HG03439 (cell line): ENCODE measurements around the gene VASH1.

Experiments
- ATAC-seq: cut with Tn5 transposase; IDR thresholded peaks from one replicate; pipeline ENCODE4 v1.9.1; 2021; ENCODE audit warnings: mild to moderate bottlenecking, moderate library complexity; ENCODE audit not compliant: unreplicated experiment

Gene VASH1

GRCh38 chr14:76770521-76771436, 9.5 kb downstream of the VASH1 start:
- no peak for ATAC-seq

DNA sequence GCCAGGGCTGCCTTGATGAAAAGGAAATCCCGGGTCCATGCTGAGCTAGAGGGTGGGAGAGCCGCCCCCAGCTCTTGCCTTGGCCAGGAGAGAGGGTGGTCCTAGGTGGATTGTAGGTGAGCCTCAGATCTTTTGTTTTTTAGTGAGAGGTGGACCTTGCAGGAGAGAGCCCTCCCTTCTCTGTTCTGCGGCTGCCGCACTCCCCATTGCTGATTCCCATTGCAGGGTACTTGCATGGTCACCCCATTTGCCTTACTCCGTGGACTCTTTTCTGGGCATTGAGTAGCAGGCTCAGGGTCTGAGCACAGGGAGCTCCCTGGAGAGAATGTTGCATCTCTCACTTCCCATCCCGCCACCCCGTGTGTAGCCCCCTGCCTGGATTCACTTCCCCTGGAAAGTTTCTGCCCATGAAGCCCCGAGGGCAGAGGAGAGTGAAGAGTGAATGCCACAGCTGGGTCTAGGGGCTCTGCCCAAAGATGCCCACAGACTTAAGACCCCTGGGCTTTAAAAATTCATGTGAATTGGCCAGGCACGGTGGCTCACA, 10.2 kb downstream of the VASH1 start:
- ATAC-seq, result no peak

GRCh38 chr14:76772300-76773187, 11.3 kb downstream of the VASH1 start:
- ATAC-seq, result no peak

DNA sequence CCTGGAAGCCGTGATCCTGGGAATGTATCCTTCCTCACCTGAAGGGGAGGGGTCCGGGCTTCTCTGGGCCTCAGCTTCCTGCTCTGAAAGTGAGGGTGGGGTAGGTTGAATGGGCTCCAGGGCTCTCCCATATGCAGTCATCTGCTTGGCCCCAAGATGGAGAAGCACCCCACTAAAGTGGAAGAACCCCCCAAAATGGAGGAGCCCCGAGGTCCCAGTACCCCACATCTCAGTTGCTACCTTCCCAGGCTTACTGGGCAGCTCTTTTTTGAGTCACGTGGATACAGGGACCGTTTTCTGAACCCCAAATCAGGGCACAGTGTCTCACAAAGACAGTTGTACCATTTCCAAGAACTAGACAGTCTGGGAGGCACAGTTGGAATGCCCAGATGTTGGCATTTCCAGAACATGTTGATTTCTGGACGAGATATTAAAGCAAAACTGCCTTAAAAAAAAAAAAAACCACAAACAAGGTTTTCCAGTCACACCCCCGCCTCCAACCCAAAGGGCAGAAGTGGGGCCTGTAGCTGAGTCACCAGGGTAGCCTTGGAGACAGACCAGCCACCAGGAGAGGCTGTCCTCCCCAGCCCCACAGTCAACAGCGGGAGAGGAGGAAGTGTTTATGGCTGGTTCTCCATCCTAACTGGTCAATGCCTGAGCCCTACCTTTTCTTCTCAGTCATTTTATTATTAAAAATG, 12.1 kb downstream of the VASH1 start:
- ATAC-seq, result no peak

DNA sequence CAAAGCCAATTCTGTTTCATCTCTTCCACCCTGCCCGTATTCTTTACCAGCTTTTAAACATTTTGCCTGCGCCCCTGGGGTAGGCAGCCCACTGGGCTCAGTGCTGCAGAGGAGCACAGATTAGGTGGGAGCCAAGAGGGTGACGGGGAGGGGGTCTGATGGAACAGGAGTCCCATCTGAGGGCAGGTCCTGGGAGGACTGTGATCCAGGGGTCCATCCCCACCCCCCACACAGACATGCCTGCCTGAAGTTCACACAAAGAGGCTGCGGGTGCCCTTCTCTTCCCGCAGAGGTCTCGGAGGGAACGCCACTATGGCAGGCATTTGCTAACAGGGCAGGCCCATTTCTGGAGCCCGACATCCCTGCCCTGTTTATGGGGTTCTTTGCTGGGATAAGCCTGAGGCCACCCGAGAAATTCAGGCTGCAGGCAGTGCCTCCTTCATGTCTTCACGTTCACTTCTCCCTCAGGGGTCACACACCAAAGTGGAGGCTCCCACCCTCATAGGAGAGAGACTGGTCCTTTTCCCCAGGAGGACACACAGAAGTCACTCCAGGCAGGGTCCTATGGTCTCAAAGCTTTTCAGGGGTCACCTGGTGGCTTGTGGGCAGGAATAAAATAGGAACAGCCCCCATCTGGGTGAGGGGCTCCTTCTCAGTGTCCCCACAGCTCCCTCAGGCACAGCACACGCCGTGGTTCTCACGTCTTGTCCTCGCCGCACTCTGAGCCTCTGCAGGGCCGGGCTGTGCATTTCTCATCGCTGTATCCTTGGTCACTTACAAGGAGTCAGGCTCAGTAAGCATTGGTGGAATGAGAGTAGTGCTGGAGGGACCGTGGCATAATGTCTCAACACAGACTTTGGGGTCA, 12.9 kb downstream of the VASH1 start:
- ATAC-seq, result no peak

- ATAC-seq, result no peak
Observed at GRCh38 chr14:76774821-76775694, 13.8 kb downstream of the VASH1 start.

GRCh38 chr14:76775695-76776427, 14.6 kb downstream of the VASH1 start:
- ATAC-seq, result no peak

- no peak for ATAC-seq
Observed at GRCh38 chr14:76776428-76777251, 15.4 kb downstream of the VASH1 start.

- no peak for ATAC-seq
Observed at GRCh38 chr14:76777721-76778120, 16.5 kb downstream of the VASH1 start.

DNA sequence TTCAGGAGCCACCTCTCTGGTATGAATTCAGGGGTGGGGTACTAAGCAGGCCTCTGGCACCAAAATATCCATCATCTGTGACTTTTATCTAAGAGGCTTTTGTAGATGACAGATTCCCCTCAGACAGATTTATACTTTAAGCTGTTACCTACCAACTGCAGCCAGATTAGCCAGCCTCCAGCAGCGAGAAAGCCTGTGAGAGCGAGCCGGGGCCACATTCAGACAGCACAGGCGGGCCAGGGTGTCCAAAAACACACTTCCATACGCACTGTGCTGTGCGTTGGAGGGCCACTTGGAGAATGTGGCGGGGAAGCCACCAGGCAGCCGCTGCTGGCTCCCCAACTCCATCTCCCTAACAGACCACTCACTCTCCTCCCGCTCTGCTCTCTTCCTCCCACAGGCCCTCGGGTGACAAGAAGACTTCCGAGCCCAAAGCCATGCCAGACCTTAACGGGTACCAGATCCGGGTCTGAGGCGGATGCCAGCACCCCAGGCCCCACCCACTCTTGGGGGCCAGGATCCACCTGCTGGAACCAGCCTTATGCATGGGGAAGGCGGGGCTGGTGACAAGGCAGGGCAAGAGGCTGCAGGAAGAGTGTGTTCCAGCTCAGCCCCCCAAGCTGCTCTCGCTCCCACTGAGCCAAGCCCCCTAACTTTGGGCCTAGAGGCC, 17.4 kb downstream of the VASH1 start:
- no peak for ATAC-seq

DNA sequence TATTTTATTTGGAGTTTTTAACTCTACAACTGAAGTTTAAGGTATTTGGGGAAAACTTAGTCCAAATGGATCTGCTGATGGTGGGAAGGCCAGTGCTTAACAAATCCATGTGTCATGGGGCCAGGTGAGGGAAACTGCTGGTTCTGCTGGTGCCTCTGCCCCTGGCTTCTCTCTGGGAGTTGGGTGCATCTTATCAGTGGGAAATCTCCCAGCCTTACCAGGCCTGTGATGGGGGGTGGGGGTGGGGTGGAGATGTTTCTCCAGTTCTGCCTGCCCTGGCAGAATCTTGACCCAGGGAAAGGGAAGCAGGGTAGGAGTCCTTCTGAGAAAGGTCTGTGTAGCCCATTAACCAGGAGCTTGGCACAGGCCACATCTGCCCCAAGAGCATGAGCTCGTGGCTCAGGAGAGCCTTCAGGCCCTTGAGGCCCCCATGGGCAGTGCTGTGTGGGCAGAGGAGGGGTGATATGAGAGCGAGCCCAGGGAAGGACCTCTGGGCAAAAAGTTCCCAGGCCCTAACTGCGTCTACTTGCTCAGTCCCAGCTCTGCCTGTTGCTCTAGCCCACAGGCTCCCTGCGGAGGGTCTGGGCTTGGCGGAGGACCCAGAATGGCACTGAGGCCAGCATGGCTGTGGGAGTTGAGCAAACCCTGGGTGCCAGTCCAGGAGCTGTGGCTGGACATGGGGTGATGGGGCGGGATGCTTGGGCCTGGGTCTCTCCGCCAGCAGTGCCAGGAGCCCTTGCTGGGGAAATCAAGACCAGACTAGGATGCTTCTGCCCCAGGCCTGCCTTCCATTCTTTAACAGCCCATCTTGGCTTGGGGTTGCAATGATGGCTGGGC, 18.2 kb downstream of the VASH1 start:
- no peak for ATAC-seq

DNA sequence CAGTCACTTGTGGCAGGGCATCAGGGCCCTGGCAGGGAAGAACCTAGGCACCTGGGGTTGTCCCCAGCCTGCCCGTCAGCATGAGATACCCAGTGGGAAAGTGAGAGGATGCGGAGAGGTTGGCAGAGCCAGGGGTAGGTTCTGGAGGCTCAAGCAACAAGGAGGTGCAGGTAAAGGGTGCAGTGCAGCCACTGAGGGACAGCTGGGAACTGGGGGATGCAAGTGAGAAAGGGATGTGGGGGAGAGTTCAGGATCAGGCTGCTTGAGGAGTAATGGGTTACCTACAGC, 18.7 kb downstream of the VASH1 start:
- no peak for ATAC-seq

GRCh38 chr14:76780360-76780759, 19.1 kb downstream of the VASH1 start:
- ATAC-seq, result no peak

- ATAC-seq, result no peak
Observed at GRCh38 chr14:76780875-76781647, 19.8 kb downstream of the VASH1 start.

GRCh38 chr14:76781648-76782051, 20.4 kb downstream of the VASH1 start:
- ATAC-seq, result no peak
